ENCODE results near the gene TTN. TPM values are rescaled to one million over a fixed set of nuclear protein-coding genes. Genes with fewer than 3 reads are reported as not detected.

TTN gene
- total and polyA plus RNA-seq, 2 of the 8 experiments (the other 6 are each of a cell fraction or from before 2014, with no cell fraction given) = 0.30 to 9.7 TPM

DNA sequence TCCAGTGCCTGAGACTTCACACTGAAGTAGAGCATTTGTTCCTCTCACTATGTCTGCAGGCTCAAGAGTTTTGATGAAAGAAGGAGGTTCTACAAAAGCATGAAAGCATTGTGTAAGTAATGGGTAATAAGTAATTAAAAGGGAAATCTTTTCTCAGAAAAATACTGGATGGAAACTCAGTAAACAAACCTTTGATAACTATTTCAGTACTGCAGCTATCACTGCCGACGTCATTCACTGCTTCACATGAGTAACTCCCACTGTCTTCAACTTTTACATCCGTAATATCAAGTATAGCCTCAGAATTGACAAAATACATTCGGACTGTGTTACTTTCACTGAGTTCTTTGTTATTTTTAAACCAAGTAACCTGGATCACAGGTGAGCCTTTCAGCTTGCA, 72.7 kb downstream of the TTN start:
- CTCF ChIA-PET (ENCODE audit: partially characterized antibody) = interaction anchor here (0.8 kb wide), 1 partner anchor 40 kb away, joined by 3 read pairs; no protein-coding TSS in a partner anchor
- Histone ChIP-seq H3K79me1 (ENCODE audit: low read depth, low read length) (no peaks in the 10 kb centered on the region), H3K4ac (replicated peaks; ENCODE audit: insufficient read length, low read depth, low read length) (no peak overlapping the region), H3K9me3 (ENCODE audit: insufficient read depth in 2 of 2, low read depth in 1 of 2, low read length in 1 of 2) (no peaks in the 10 kb centered on the region), H2BK5ac (ENCODE audit: low read depth, low read length) (no peak overlapping the region), H3K36me3 (ENCODE audit: control insufficient read depth in 2 of 4, insufficient read depth in 4 of 4, low read length in 3 of 4) (no peaks in the 10 kb centered on the region), H4K8ac (ENCODE audit: extremely low read depth, insufficient read depth, low read length) (no peak overlapping the region), H3K9ac (replicated peaks in 1 of 4; ENCODE audit: extremely low read depth in 1 of 4, low read depth in 3 of 4, low read length in 3 of 4) (no peak overlapping the region), H3K23me2 (ENCODE audit: low read depth, low read length) (no peaks in the 10 kb centered on the region), H3K14ac (ENCODE audit: insufficient read length) (no peak overlapping the region), H3K79me2 (ENCODE audit: control insufficient read depth in 1 of 2, insufficient read depth in 2 of 2, low read length in 2 of 2) (no peaks in the 10 kb centered on the region), H4K5ac (ENCODE audit: insufficient read length, low read depth, low read length) (no peak overlapping the region), H2BK120ac (replicated peaks; ENCODE audit: low read depth, low read length) (no peak overlapping the region), H2BK20ac (ENCODE audit: low read length) (no peak overlapping the region), H3K56ac (replicated peaks; ENCODE audit: insufficient read length, low read depth, low read length) (no peak overlapping the region), H3K4me2 (ENCODE audit: insufficient read depth in 1 of 2, low read depth in 2 of 2, low read length in 2 of 2) (no peak overlapping the region), H3K27me3 (replicated peaks in 1 of 4; ENCODE audit: control insufficient read depth in 3 of 4, extremely low read depth in 1 of 4, insufficient read depth in 3 of 4, low read length in 3 of 4) (no peaks in the 10 kb centered on the region), H3K4me1 (replicated peaks in 1 of 4; ENCODE audit: control insufficient read depth in 3 of 4, insufficient read depth in 4 of 4, low read length in 3 of 4) (no peaks in the 10 kb centered on the region), H3K4me3 (ENCODE audit: extremely low read depth in 1 of 4, insufficient read depth in 2 of 4, low read depth in 3 of 4, low read length in 4 of 4) (no peak overlapping the region), H3K23ac (ENCODE audit: insufficient read length) (no peak overlapping the region), H2AFZ (ENCODE audit: low read length) (no peak overlapping the region), H2BK12ac (ENCODE audit: low read depth, low read length) (no peak overlapping the region), H4K91ac (replicated peaks; ENCODE audit: insufficient read length, low read length) (no peak overlapping the region), H4K20me1 (replicated peaks in 1 of 2; ENCODE audit: control insufficient read depth in 1 of 2, insufficient read depth in 2 of 2, low read length in 2 of 2) (peaks cover 0 to 2% of the 10 kb centered on the region in 2 experiments), H2AK5ac (ENCODE audit: low read depth, low read length) (no peak overlapping the region), H2BK15ac (ENCODE audit: low read length) (no peak overlapping the region), H3K18ac (ENCODE audit: extremely low read depth, low read length) (no peak overlapping the region), H3K27ac (ENCODE audit: low read depth, low read length) (no peak overlapping the region)
- TF ChIP-seq NRF1 (IDR thresholded peaks at IDR 0.05; ENCODE audit: low read depth, low read length) (no peak), SP4 (IDR thresholded peaks at IDR 0.05; ENCODE audit: low read length) (no peak), RNF2 (IDR thresholded peaks at IDR 0.05; ENCODE audit: borderline replicate concordance, low read depth, low read length, missing control alignments, poor library complexity, severe bottlenecking) (no peak), CHD2 (IDR thresholded peaks at IDR 0.05; ENCODE audit: low read length) (no peak), CREB1 (IDR thresholded peaks at IDR 0.05) (no peak), ZNF274 (IDR thresholded peaks at IDR 0.05; ENCODE audit: borderline replicate concordance, extremely low read depth, low read length) (no peak), JUND (IDR thresholded peaks at IDR 0.05; ENCODE audit: low read length) (no peak), POLR2AphosphoS5 (IDR thresholded peaks at IDR 0.05; ENCODE audit: low read depth, low read length) (no peak), TAF1 (IDR thresholded peaks at IDR 0.05; ENCODE audit: low read depth, low read length) (no peak)
- no peak for FAIRE-seq
- DNase-seq (ENCODE audit: low read depth in 1 of 2, low spot score in 2 of 2) = no peak
- POLR2A ChIA-PET (ENCODE audit: partially characterized antibody) = no interaction called here
- WGBS, 2 experiments (ENCODE audit: extremely low coverage in 1 of 2, insufficient coverage in 1 of 2, insufficient read length in 1 of 2, insufficient replicate concordance in 2 of 2, low coverage in 1 of 2, low lambda C conversion rate in 2 of 2, missing lambda C conversion rate in 1 of 2) = 94% methylated on average over 4 of the region's 4 CpGs; no CpG with 5 or more reads in 1 of the 2 experiments

All from H1 (cell line).